B cell (primary cell): ENCODE measurements around the gene OR6A2. TPM values are rescaled to one million over a fixed set of nuclear protein-coding genes. Genes with fewer than 3 reads are reported as not detected.

Source experiments
- ATAC-seq: fragments of 200-7000 bp; cut with Tn5 transposase; one replicate; pipeline ENCODE4 v1.10.0; 2021; ENCODE audit warnings: low read depth, mild to moderate bottlenecking, moderate number of reproducible peaks, moderate library complexity
- CTCF ChIA-PET: fragments of 350-600 bp; sonication (Branson Sonifier 250); formaldehyde crosslinking; loops from one replicate; lab custom pipeline; 2021; ENCODE audit warnings: antibody characterized with exemption, inconsistent platforms; lab: Charles Lee
- POLR2A ChIA-PET: fragments of 350-600 bp; sonication (Branson Sonifier 250); formaldehyde crosslinking; loops from one replicate; lab custom pipeline; 2021; ENCODE audit warnings: antibody characterized with exemption; lab: Charles Lee
- DNase-seq: peaks from one replicate; pipeline ENCODE4 v3.0.0; 2013
- H2AFZ ChIP-seq: 2 replicates; pipeline ENCODE4 v1.6.1; 2012; ENCODE audit warnings: mild to moderate bottlenecking, low read depth, low read length; ENCODE audit not compliant: insufficient read depth, poor library complexity, severe bottlenecking
- H3K27ac ChIP-seq, 2 donors: 1 replicate in 1 of 2; 2 replicates in 1 of 2; pipeline ENCODE4 v1.5.1; 2012 to 2013; ENCODE audit warnings: low read length in 2 of 2, mild to moderate bottlenecking in 2 of 2, moderate library complexity in 1 of 2
- H3K27me3 ChIP-seq, 4 experiments: fragments of 200-600 bp in 1 of 4; sonication (generic) in 1 of 4; replicated peaks in 1 of 4; 1 replicate in 2 of 4; 2 replicates in 2 of 4; pipeline versions ENCODE4 v1.6.1 to v1.7.0; 2013 to 2016; ENCODE audit warnings: low read length in 3 of 4, mild to moderate bottlenecking in 2 of 4, mixed read lengths in 1 of 4, moderate library complexity in 1 of 4; ENCODE audit not compliant: insufficient read depth in 4 of 4, control insufficient read depth in 3 of 4; ENCODE audit errors: control extremely low read depth in 1 of 4
- H3K36me3 ChIP-seq, 2 experiments: replicated peaks in 1 of 2; 1 replicate in 1 of 2; 2 replicates in 1 of 2; pipeline versions ENCODE4 v1.6.1 to v1.7.1; 2013; ENCODE audit warnings: low read length in 1 of 2; ENCODE audit not compliant: insufficient read depth in 2 of 2, control insufficient read depth in 1 of 2; ENCODE audit errors: control extremely low read depth in 1 of 2, extremely low read depth in 1 of 2
- H3K4me1 ChIP-seq, 2 donors: fragments of 200-600 bp in 1 of 2; sonication (generic) in 1 of 2; 1 replicate in 1 of 2; 2 replicates in 1 of 2; pipeline versions ENCODE4 v1.5.1 to v1.6.1; 2013 to 2017; ENCODE audit warnings: low read length in 2 of 2; ENCODE audit not compliant: control insufficient read depth in 2 of 2, insufficient read depth in 2 of 2
- H3K4me2 ChIP-seq: replicated peaks from 2 replicates; pipeline ENCODE3; 2012; ENCODE audit warnings: mild to moderate bottlenecking, low read depth, low read length; ENCODE audit not compliant: poor library complexity, severe bottlenecking
- H3K4me3 ChIP-seq, 5 experiments: fragments of 200-600 bp in 1 of 5; sonication (generic) in 1 of 5; 1 replicate in 3 of 5; 2 replicates in 2 of 5; pipeline versions ENCODE4 v1.5.1 to v1.7.0; 2011 to 2016; ENCODE audit warnings: low read length in 4 of 5, mild to moderate bottlenecking in 4 of 5, low read depth in 2 of 5, control low read depth in 1 of 5, moderate library complexity in 1 of 5; ENCODE audit not compliant: insufficient read depth in 1 of 5; ENCODE audit errors: control extremely low read depth in 1 of 5, extremely low read depth in 1 of 5
- H3K79me2 ChIP-seq: fragments of 200-600 bp; sonication (generic); one replicate; pipeline ENCODE4 v1.6.0; 2016; ENCODE audit warnings: low read length; ENCODE audit not compliant: control insufficient read depth, insufficient read depth
- H3K9ac ChIP-seq: fragments of 200-600 bp; sonication (generic); 2 replicates; pipeline ENCODE4 v1.6.1; 2017; ENCODE audit warnings: mild to moderate bottlenecking, low read length, moderate library complexity
- H3K9me3 ChIP-seq, 3 donors: one replicate each; pipeline versions ENCODE4 v1.6.1 to v1.7.1; 2013; ENCODE audit warnings: low read length in 2 of 3; ENCODE audit not compliant: control insufficient read depth in 2 of 3, insufficient read depth in 1 of 3; ENCODE audit errors: control extremely low read depth in 1 of 3
- H4K20me1 ChIP-seq: 2 replicates; pipeline ENCODE4 v1.6.0; 2012; ENCODE audit warnings: mild to moderate bottlenecking, low read length; ENCODE audit not compliant: insufficient read depth, control insufficient read depth, poor library complexity, severe bottlenecking
- H3K27ac Mint-ChIP-seq: one replicate; pipeline ENCODE4 v1.8.0; 2021; ENCODE audit warnings: mixed read lengths
- H3K27me3 Mint-ChIP-seq: one replicate; pipeline ENCODE4 v1.8.0; 2021; ENCODE audit warnings: mixed read lengths
- H3K4me1 Mint-ChIP-seq: one replicate; pipeline ENCODE4 v1.8.0; 2021; ENCODE audit warnings: mixed read lengths
- H3K4me3 Mint-ChIP-seq: one replicate; pipeline ENCODE4 v1.8.0; 2021; ENCODE audit warnings: mixed read lengths
- H3K9me3 Mint-ChIP-seq: one replicate; pipeline ENCODE4 v1.8.0; 2022; ENCODE audit warnings: mixed read lengths; ENCODE audit not compliant: insufficient read depth
- EZH2 ChIP-seq: IDR thresholded peaks from 2 replicates; pipeline ENCODE4 v1.6.1; 2012; ENCODE audit warnings: borderline replicate concordance, low read depth, mild to moderate bottlenecking, moderate library complexity, low read length; ENCODE audit not compliant: insufficient read depth, poor library complexity, severe bottlenecking
- WGBS: methylation state at CpG from one replicate; pipeline ENCODE4 v1.1.5; 2013; ENCODE audit warnings: missing lambda C conversion rate; ENCODE audit not compliant: insufficient coverage; 5-methylcytosine and 5-hydroxymethylcytosine counted together
- intact Hi-C: fragments of 100-400 bp; cut with micrococcal nuclease; formaldehyde crosslinking; loops from one replicate; pipeline ENCODE4 v1.10.0; 2022
- polyA plus RNA-seq: library from polyadenylated mRNA; depleted of rRNA; stranded (reverse); fragments of >200 nt; gene quantifications from 2 replicates; pipeline ENCODE4 v1.2.3, GENCODE V29; 2012
- total RNA-seq, 2 donors: library from RNA; stranded (reverse); fragments of 120-200 nt in 1 of 2; gene quantifications; 1 replicate in 1 of 2; 2 replicates in 1 of 2; pipeline versions ENCODE4 v1.2.3 to v1.2.4, GENCODE V29; 2013 to 2022
- TF ChIP-seq, protein P1 (sequence below): fragments of 200-600 bp; IDR thresholded peaks from one replicate; pipeline ENCODE4 v1.8.0; 2022; ENCODE audit warnings: antibody characterized with exemption, mild to moderate bottlenecking

OR6A2 gene
- total and polyA plus RNA-seq, 2 donors (not counting 1 experiment from before 2014, with no cell fraction given), result 0.12 TPM; not detected in 1

DNA sequence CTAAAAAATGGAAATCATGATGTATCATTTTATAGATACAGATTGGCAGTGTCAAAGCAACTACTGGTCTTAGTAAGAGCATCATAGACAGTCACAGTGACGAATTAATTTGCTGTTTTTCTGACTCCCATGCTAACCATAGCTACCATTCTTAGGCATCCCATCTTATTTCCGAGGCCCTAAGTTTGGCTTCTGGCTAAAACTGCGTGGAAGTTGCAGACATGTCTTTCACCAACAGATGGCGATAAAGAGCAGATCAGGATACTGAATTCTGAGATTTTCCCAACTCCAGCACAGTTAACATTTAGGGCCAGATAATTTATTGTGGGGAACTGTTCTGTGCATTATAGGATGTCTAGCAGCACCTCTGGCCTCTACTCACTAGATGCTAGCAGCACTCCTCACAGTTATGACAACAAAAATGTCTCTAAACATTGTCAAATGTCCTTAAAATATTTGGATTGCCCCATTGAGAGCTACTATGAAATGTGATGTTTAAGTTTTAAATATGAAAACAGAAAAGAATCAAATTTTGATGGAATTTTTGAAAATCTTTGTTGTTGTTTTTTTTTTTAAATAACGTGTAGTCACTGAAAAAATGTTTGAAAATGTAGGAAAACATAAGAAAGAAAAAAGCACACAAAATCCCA is 44.1 kb downstream of the OR6A2 start:
- no peak for TF ChIP-seq EZH2
- TF ChIP-seq, protein P1, sequence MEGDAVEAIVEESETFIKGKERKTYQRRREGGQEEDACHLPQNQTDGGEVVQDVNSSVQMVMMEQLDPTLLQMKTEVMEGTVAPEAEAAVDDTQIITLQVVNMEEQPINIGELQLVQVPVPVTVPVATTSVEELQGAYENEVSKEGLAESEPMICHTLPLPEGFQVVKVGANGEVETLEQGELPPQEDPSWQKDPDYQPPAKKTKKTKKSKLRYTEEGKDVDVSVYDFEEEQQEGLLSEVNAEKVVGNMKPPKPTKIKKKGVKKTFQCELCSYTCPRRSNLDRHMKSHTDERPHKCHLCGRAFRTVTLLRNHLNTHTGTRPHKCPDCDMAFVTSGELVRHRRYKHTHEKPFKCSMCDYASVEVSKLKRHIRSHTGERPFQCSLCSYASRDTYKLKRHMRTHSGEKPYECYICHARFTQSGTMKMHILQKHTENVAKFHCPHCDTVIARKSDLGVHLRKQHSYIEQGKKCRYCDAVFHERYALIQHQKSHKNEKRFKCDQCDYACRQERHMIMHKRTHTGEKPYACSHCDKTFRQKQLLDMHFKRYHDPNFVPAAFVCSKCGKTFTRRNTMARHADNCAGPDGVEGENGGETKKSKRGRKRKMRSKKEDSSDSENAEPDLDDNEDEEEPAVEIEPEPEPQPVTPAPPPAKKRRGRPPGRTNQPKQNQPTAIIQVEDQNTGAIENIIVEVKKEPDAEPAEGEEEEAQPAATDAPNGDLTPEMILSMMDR, result peak; percentile 89
- Histone ChIP-seq H3K4me3 (no peak overlapping the region), H3K27ac (no peak overlapping the region), H3K79me2 (peaks cover 8% of the 10 kb centered on the region), H2AFZ (no peak overlapping the region), H3K4me2 (no peak overlapping the region), H3K9ac (no peak overlapping the region), H4K20me1 (no peaks in the 10 kb centered on the region), H3K36me3 (no peaks in the 10 kb centered on the region), H3K27me3 (no peaks in the 10 kb centered on the region), H3K9me3 (no peaks in the 10 kb centered on the region), H3K4me1 (no peaks in the 10 kb centered on the region)
- Mint-ChIP-seq H3K27me3 (peaks cover 1% of the 10 kb centered on the region), H3K4me1 (peaks cover 2% of the 10 kb centered on the region), H3K9me3 (no peaks in the 10 kb centered on the region), H3K27ac (no peak overlapping the region), H3K4me3 (no peak overlapping the region)
- ChIA-PET POLR2A (interaction anchor here (1.5 to 1.6 kb wide), 2 partner anchors 9 to 17 kb away, joined by 3 to 9 read pairs; no protein-coding TSS in a partner anchor), CTCF (interaction anchor here (1.0 to 16.0 kb wide), 23 partner anchors 11 to 380 kb away, joined by 3 to 760 read pairs (median 4); partner anchors contain the start of gene MRPL17)
- 20% methylated on average over 2 of the region's 5 CpGs for WGBS
- ATAC-seq (peak; percentile 56), DNase-seq (peak; percentile 61)
- intact Hi-C loops, result loop anchor here (5.0 to 10.0 kb wide), 2 partner anchors 169 to 378 kb away; partner anchors contain the start of genes OR2D3 and ZNF215
